Measurements from ENCODE around the gene DGKI.

DNA sequence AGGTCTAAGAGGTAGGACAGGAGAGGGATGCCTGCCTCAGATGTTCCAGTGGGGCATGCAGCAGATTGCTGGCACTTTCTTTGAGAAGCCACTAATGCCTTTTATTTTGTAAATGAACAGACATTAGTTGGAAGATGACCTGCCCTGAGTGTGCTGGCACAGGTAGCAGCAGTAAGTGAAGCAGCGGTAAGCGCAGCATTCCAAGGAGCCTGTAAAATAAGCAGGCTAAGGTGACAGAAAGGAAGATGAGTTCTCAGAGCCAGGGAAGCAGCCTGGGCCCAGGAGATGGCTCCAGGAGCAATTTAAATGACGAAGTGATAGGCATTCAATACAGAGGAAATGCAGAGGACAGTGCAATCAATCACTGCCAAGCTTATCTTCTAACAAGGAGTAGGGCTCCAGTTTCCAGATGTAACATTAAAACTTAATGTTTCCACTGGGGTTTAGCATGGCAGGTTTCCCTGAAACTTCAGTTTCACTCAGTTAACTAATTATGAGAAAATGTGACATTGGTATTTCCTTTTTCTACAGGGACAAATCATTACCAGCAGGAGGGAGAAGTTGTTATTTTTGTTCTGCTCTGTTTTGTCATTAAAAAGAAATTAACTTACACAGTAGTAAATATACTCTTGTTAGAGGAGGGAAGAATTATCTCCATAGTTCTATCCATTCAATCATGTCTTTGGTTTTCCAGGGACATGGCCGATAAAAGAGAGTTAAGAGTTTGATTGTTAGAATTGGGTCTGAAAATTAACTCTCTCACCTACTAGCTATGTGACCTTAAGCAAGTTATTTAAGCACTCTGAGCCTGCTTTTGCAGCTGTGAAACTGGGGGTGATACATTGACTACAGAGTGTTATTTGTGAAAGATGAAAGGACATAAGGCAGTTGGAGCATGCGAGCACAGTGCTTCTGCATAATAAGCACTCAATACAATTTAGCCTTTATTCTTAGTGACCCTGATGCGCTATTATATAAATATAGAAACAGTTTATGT, 406.6 kb downstream of the DGKI start:
- TF ChIP-seq CTCF (IDR thresholded peaks at IDR 0.05), result no peak
- no peak for TF ChIP-seq EZH2 (IDR thresholded peaks at IDR 0.05; ENCODE audit: borderline replicate concordance, insufficient read depth, low read depth, low read length, poor library complexity, severe bottlenecking)

Measured in B cell (primary cell).